Effector memory CD4-positive, alpha-beta T cell (primary cell): ENCODE data around the gene MEA1.

Source experiments
- DNase-seq, 3 donors: peaks; one replicate each; pipeline ENCODE4 v3.0.0-alpha.2; 2020
- H3K27ac ChIP-seq: 2 replicates; pipeline ENCODE4 v1.7.0; 2013; ENCODE audit warnings: mild to moderate bottlenecking, low read length, moderate library complexity; ENCODE audit not compliant: insufficient read depth, poor library complexity, severe bottlenecking
- H3K27me3 ChIP-seq: replicated peaks from 2 replicates; pipeline ENCODE4 v1.7.0; 2013; ENCODE audit warnings: mild to moderate bottlenecking, low read length; ENCODE audit not compliant: insufficient read depth, control insufficient read depth, poor library complexity, severe bottlenecking
- H3K36me3 ChIP-seq: 2 replicates; pipeline ENCODE4 v1.7.0; 2013; ENCODE audit warnings: mild to moderate bottlenecking, low read length, moderate library complexity; ENCODE audit not compliant: control insufficient read depth, insufficient read depth
- H3K4me1 ChIP-seq: 2 replicates; pipeline ENCODE4 v1.7.0; 2013; ENCODE audit warnings: low read length, mild to moderate bottlenecking; ENCODE audit not compliant: control insufficient read depth, insufficient read depth, poor library complexity, severe bottlenecking
- H3K4me3 ChIP-seq: 2 replicates; pipeline ENCODE4 v1.7.0; 2013; ENCODE audit warnings: low read length, low read depth, mild to moderate bottlenecking; ENCODE audit not compliant: insufficient read depth, poor library complexity, severe bottlenecking
- H3K9me3 ChIP-seq: 2 replicates; pipeline ENCODE4 v1.7.0; 2013; ENCODE audit warnings: mild to moderate bottlenecking, low read length, moderate library complexity; ENCODE audit not compliant: control insufficient read depth

The MEA1 gene

GRCh38 chr6:42993445-42993844, 20.3 kb downstream of the MEA1 start:
- peaks cover 31% of the 10 kb centered on the region for H3K36me3 ChIP-seq
- no peak overlapping the region for H3K27ac ChIP-seq
- no peaks in the 10 kb centered on the region for H3K9me3 ChIP-seq
- no peaks in the 10 kb centered on the region for H3K4me1 ChIP-seq
- H3K27me3 ChIP-seq, result no peaks in the 10 kb centered on the region
- H3K4me3 ChIP-seq, result no peak overlapping the region
- DNase-seq, result no peak

- Histone ChIP-seq H3K9me3 (no peaks in the 10 kb centered on the region), H3K27me3 (no peaks in the 10 kb centered on the region), H3K4me1 (peaks cover 27% of the 10 kb centered on the region), H3K36me3 (peaks cover 31% of the 10 kb centered on the region), H3K4me3 (no peak overlapping the region), H3K27ac (no peak overlapping the region)
- DNase-seq, result no peak
Measured at GRCh38 chr6:42989923-42990322, 23.8 kb downstream of the MEA1 start.

GRCh38 chr6:42988486-42989020, 25.2 kb downstream of the MEA1 start:
- DNase-seq, result no peak

DNA sequence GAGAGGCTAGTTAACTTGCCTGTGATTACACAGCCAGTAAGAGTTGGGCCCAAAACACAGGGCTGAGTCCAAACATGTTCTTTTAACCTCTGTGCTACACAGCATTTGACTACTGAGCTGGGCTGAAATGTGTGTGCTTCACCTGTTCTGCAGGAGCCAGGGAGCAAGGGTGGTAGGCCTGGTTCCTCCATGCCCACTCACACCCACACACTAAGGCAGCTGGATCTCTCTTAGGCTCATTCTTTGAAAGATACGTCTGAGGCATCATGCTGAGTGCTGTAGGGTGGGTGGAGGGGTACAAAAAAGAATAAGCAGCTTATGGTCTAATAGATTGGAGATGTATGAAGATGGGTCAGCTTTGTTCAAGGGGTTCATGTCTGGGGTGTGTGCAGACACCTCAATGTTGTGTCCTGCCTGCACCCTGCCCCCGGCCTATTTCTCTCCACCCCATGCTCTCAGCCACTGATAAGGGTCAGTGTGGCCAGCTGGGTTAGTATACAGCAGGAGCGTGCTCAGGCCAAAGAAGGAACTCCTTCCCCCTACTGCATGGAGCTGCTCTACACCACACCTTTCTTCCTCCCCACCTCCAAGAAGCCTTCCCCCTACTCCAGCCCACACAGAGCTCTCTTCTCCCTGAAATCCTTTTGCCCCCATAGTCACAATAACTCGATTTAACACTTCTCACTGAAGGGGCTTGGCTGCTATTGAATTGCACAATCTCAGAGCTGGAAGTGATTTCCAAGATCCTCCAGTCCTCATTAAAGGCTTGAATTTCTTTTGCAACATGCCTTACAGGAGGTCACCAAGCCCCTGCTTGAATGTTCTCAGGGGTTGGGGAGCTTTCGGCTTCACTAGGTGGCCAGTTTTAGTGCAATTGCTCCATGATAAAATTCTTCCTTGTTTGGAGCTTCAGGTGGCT, 26.0 kb downstream of the MEA1 start:
- Histone ChIP-seq H3K27me3 (no peaks in the 10 kb centered on the region), H3K4me1 (peaks cover 33% of the 10 kb centered on the region), H3K9me3 (no peaks in the 10 kb centered on the region), H3K36me3 (peaks cover 27% of the 10 kb centered on the region), H3K27ac (no peak overlapping the region), H3K4me3 (no peak overlapping the region)
- DNase-seq, result no peak

More at GRCh38 chr6:42988486-42989020, 25.2 kb downstream of the MEA1 start:
- no peak overlapping the region for H3K27ac ChIP-seq
- H3K36me3 ChIP-seq, result peaks cover 27% of the 10 kb centered on the region
- H3K4me1 ChIP-seq, result peaks cover 32% of the 10 kb centered on the region
- H3K27me3 ChIP-seq, result no peaks in the 10 kb centered on the region
- no peak overlapping the region for H3K4me3 ChIP-seq
- no peaks in the 10 kb centered on the region for H3K9me3 ChIP-seq

DNA sequence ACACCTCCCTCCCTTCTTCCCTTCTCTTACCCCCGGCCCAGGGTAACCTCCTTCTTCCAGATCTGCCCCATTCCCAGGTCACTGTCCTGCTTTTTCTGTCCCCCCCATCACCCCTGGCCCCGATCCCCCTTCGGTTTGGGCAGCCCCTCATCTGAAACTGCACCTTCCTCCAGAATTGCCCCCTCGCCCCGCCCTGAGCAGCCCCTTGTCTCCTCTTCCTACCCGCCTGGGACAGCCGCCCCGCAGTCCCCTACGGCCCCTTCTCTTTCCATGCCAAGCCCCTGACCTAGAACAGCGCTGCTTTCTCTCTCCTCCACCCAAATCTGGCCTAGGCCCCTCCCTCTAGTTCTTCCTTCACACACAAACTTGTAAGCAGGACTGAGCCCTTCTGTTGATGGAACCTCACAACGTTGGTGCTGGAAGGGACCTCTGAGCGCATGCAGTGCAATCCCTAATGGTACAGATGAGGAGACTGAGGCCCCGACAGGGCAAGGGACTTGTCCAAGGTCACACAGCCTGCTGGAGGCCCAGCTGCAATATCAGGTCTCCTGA, 28.7 kb downstream of the MEA1 start:
- Histone ChIP-seq H3K4me1 (peaks cover 40% of the 10 kb centered on the region), H3K36me3 (peaks cover 15% of the 10 kb centered on the region), H3K27me3 (no peaks in the 10 kb centered on the region), H3K27ac (peak overlapping the region; percentile 85), H3K4me3 (peak overlapping the region; percentile 95), H3K9me3 (no peaks in the 10 kb centered on the region)
- DNase-seq, result no peak

GRCh38 chr6:42984001-42984923, 29.5 kb downstream of the MEA1 start, which contains the start of gene PPP2R5D:
TSS of gene PPP2R5D (plus strand) at chr6:42984570. CDS start at chr6:42984678, 108 bp downstream.
- H3K4me1 ChIP-seq, result peaks cover 44% of the 10 kb centered on the region
- peak; percentile 92 to 97 (median 97) for DNase-seq
- H3K9me3 ChIP-seq, result no peaks in the 10 kb centered on the region

DNA sequence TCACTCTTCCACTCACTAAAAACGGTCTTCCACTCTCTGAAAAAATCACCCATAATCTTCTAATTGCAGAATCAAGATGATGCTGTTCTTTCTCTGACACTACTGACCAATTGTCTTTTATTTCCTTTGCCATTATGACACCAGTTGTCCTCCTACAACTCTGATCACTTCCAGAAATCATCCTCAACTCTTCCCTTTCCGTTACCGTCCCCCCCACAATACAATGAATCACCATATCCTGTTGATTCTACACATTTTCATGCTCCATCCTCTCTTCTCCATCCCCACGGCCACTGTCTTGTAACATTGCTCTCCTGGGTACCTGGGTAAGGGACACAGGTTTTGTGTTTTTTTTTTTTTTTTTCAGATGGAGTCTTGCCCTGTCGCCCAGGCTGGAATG, 31.9 kb downstream of the MEA1 start:
- no peaks in the 10 kb centered on the region for H3K36me3 ChIP-seq
- DNase-seq, result no peak
- no peaks in the 10 kb centered on the region for H3K27me3 ChIP-seq
- H3K4me3 ChIP-seq, result no peak overlapping the region
- H3K4me1 ChIP-seq, result peaks cover 44% of the 10 kb centered on the region
- H3K27ac ChIP-seq, result no peak overlapping the region
- no peaks in the 10 kb centered on the region for H3K9me3 ChIP-seq

More at GRCh38 chr6:42984001-42984923, 29.5 kb downstream of the MEA1 start, which contains the start of gene PPP2R5D:
- peaks cover 8% of the 10 kb centered on the region for H3K36me3 ChIP-seq
- peak within 1 kb of the TSS; percentile 87 for H3K27ac ChIP-seq
- no peaks in the 10 kb centered on the region for H3K27me3 ChIP-seq
- H3K4me3 ChIP-seq, result peak within 1 kb of the TSS; percentile 95

DNA sequence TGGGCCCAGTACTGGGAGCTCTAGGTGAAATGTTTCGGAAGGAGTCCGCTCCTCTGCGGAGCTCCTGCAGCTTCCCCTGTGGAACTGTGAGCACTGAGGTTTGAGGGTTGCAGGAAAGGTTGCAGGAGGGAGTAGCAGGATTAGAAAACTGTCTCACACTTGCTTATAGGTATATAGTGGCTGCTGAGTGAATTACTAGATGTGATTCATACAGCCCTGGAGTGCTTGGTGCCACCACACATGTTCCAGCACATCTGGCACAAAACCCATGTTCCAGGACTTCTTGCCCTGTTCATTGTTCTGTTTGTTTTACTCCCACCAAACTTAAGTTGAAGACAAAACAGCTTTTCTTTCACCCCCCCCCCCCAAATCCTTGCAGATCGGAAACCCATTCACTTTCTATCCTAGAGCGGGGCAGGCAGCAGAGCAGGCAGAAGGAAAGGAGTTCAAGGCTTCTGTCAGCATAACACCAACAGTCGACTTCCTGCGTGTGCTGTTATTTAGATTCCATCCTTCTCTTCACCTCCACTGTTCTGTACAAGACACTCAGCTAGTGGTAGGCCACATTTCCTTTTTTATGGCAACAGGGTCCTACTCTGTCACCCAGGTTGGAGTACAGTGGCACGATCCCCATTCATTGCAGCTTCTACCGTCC, 34.1 kb downstream of the MEA1 start:
- Histone ChIP-seq H3K9me3 (no peaks in the 10 kb centered on the region), H3K36me3 (no peaks in the 10 kb centered on the region), H3K4me3 (peak overlapping the region; percentile 80), H3K27me3 (no peaks in the 10 kb centered on the region), H3K27ac (peak overlapping the region; percentile 83), H3K4me1 (peaks cover 28% of the 10 kb centered on the region)
- no peak for DNase-seq

DNA sequence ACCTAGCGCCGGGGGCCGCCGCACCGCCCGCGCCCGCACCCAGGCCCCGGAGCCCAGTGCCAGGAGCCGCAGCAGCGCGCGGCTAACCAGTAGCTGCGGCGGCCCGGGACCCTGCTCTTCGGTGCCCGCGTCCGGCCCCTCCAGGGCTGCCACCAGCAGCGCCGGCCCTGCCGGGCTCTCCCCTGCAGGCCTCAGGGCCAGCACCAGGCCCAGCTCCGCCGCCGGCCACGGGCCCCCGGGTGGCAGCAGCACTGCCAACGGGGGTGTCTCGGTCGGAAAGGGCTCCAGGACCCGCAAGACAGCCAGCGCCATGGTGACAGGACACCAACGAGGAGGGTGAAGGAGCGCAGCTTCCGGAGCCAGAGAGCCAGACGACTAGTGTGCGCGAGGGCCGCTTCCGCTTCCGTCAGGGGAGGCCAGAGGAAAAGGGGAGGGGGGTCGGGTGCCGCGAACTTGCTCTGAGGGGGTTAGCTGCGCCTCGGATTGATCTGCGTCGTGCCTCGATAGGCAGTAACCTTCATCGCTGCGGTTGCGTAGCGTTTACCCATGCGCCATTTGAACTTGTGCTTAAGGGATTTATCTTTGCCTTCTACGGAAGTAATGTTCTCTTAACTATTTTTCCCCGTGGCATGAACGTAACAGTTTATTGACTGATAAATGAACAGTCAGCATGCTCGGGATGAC, 34.8 kb downstream of the MEA1 start, which contains the start of gene PEX6:
Gene PEX6, minus strand, starts transcription at position 343 of the 684 bp plus-strand sequence. Its CDS starts 31 bp downstream, at position 312.
- Histone ChIP-seq H3K27ac (peak within 1 kb of the TSS; percentile 83), H3K36me3 (no peaks in the 10 kb centered on the region), H3K4me1 (peaks cover 27% of the 10 kb centered on the region), H3K4me3 (peak within 1 kb of the TSS; percentile 80), H3K27me3 (no peaks in the 10 kb centered on the region), H3K9me3 (no peaks in the 10 kb centered on the region)
- peak; percentile 86 to 90 (median 89) for DNase-seq
